ENCODE results near the gene RERG. TPM values are rescaled to one million over a fixed set of nuclear protein-coding genes. Genes with fewer than 3 reads are reported as not detected.

Gene RERG
- total RNA-seq, 1 experiment from 2014 or later, result not detected

DNA sequence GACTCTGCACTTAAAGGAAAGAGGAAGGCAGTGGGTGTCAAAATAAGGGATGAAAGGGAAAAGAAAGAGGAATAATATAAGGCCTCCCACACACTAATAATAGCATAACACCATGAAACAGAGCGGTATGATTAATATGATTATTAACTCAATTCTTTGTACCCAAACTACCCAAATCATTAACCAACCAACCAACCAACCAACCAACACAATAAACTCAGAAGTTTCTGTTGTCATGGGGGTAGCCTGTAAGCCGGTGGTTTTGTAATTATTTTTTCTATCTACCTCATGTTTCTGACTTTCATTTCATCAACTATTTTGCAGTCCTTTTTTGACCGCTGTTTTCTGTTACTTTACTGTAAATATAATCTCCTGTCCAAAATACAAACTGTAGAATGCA is 105.8 kb downstream of the RERG start:
- no TSS peak for BruUV-seq (replicated peaks)
- ChIA-PET POLR2A (no interaction called here), CTCF (no interaction called here)
- Mint-ChIP-seq H3K9me3 (ENCODE audit: unreplicated experiment) (no peaks in the 10 kb centered on the region), H3K36me3 (ENCODE audit: insufficient read depth, unreplicated experiment) (no peaks in the 10 kb centered on the region), H3K4me3 (ENCODE audit: unreplicated experiment) (no peak overlapping the region), H3K4me1 (ENCODE audit: low read depth, unreplicated experiment) (no peaks in the 10 kb centered on the region), H3K27me3 (ENCODE audit: insufficient read depth, unreplicated experiment) (peaks cover 24% of the 10 kb centered on the region), H3K27ac (ENCODE audit: unreplicated experiment) (no peak overlapping the region)
- no peaks in the 10 kb centered on the region for H3K9me3 ChIP-seq
- H3K4me3 ChIP-seq (ENCODE audit: low read depth, low read length), result no peak overlapping the region
- no peaks in the 10 kb centered on the region for H3K27me3 ChIP-seq (replicated peaks; ENCODE audit: control insufficient read depth, insufficient read depth, low read length)
- intact Hi-C loops (cut with micrococcal nuclease; ENCODE audit: unreplicated experiment), result no loop called here
- no peaks in the 10 kb centered on the region for H3K36me3 ChIP-seq (ENCODE audit: control insufficient read depth, insufficient read depth, low read length)
- H3K4me1 ChIP-seq, result no peaks in the 10 kb centered on the region
- TF ChIP-seq, protein P1, sequence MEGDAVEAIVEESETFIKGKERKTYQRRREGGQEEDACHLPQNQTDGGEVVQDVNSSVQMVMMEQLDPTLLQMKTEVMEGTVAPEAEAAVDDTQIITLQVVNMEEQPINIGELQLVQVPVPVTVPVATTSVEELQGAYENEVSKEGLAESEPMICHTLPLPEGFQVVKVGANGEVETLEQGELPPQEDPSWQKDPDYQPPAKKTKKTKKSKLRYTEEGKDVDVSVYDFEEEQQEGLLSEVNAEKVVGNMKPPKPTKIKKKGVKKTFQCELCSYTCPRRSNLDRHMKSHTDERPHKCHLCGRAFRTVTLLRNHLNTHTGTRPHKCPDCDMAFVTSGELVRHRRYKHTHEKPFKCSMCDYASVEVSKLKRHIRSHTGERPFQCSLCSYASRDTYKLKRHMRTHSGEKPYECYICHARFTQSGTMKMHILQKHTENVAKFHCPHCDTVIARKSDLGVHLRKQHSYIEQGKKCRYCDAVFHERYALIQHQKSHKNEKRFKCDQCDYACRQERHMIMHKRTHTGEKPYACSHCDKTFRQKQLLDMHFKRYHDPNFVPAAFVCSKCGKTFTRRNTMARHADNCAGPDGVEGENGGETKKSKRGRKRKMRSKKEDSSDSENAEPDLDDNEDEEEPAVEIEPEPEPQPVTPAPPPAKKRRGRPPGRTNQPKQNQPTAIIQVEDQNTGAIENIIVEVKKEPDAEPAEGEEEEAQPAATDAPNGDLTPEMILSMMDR (IDR thresholded peaks at IDR 0.05; ENCODE audit: insufficient read depth in 1 of 2, low read depth in 1 of 2, low read length in 1 of 2, severe bottlenecking in 1 of 2, unreplicated experiment in 1 of 2), result no peak
- no peak for DNase-seq

GRCh38 chr12:15114501-15114900 is 106.7 kb downstream of the RERG start:
- no peak for DNase-seq
- H3K9me3 Mint-ChIP-seq (ENCODE audit: unreplicated experiment), result no peaks in the 10 kb centered on the region
- no peaks in the 10 kb centered on the region for H3K36me3 Mint-ChIP-seq (ENCODE audit: insufficient read depth, unreplicated experiment)
- TF ChIP-seq, protein P1 (IDR thresholded peaks at IDR 0.05; ENCODE audit: insufficient read depth in 1 of 2, low read depth in 1 of 2, low read length in 1 of 2, severe bottlenecking in 1 of 2, unreplicated experiment in 1 of 2), result no peak
- CTCF ChIA-PET, result no interaction called here
- no TSS peak for BruUV-seq (replicated peaks)
- Histone ChIP-seq H3K4me3 (ENCODE audit: low read depth, low read length) (no peak overlapping the region), H3K9me3 (no peaks in the 10 kb centered on the region), H3K4me1 (no peaks in the 10 kb centered on the region), H3K27me3 (replicated peaks; ENCODE audit: control insufficient read depth, insufficient read depth, low read length) (no peaks in the 10 kb centered on the region), H3K36me3 (ENCODE audit: control insufficient read depth, insufficient read depth, low read length) (no peaks in the 10 kb centered on the region)
- H3K4me3 Mint-ChIP-seq (ENCODE audit: unreplicated experiment), result no peak overlapping the region
- POLR2A ChIA-PET, result no interaction called here
- H3K27ac Mint-ChIP-seq (ENCODE audit: unreplicated experiment), result no peak overlapping the region
- H3K27me3 Mint-ChIP-seq (ENCODE audit: insufficient read depth, unreplicated experiment), result peaks cover 24% of the 10 kb centered on the region
- intact Hi-C loops (cut with micrococcal nuclease; ENCODE audit: unreplicated experiment), result no loop called here
- H3K4me1 Mint-ChIP-seq (ENCODE audit: low read depth, unreplicated experiment), result no peaks in the 10 kb centered on the region

DNA sequence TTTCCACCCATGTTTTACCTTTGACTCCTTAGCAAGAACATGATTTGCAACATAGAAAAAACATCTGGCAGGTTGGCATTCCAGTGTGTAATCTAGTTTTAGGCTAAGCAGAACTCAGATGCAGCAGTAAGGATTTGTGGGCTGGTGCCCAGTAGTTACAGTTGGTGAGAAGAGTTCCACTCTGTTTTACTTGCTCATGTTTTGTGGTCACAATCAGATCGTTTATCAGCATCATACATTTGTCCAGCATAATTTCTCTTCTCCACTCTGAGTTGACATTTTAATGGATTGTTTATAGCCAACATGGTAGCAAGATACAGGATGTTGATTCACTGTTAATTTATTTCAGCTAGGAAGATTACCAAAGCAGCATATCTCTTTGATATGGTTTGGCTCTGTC is 128.4 kb downstream of the RERG start:
- Mint-ChIP-seq H3K4me3 (ENCODE audit: unreplicated experiment) (no peak overlapping the region), H3K4me1 (ENCODE audit: low read depth, unreplicated experiment) (no peaks in the 10 kb centered on the region), H3K27ac (ENCODE audit: unreplicated experiment) (no peak overlapping the region), H3K36me3 (ENCODE audit: insufficient read depth, unreplicated experiment) (no peaks in the 10 kb centered on the region), H3K9me3 (ENCODE audit: unreplicated experiment) (no peaks in the 10 kb centered on the region), H3K27me3 (ENCODE audit: insufficient read depth, unreplicated experiment) (peaks cover 19% of the 10 kb centered on the region)
- TF ChIP-seq, protein P1 (IDR thresholded peaks at IDR 0.05; ENCODE audit: insufficient read depth in 1 of 2, low read depth in 1 of 2, low read length in 1 of 2, severe bottlenecking in 1 of 2, unreplicated experiment in 1 of 2), result no peak
- no peaks in the 10 kb centered on the region for H3K4me1 ChIP-seq
- no peaks in the 10 kb centered on the region for H3K36me3 ChIP-seq (ENCODE audit: control insufficient read depth, insufficient read depth, low read length)
- no peak overlapping the region for H3K4me3 ChIP-seq (ENCODE audit: low read depth, low read length)
- intact Hi-C loops (cut with micrococcal nuclease; ENCODE audit: unreplicated experiment), result no loop called here
- ChIA-PET POLR2A (no interaction called here), CTCF (interaction anchor here (0.6 kb wide), 1 partner anchor 319 kb away, joined by 3 read pairs; a partner anchor contains a TSS)
- no TSS peak for BruUV-seq (replicated peaks)
- no peaks in the 10 kb centered on the region for H3K27me3 ChIP-seq (replicated peaks; ENCODE audit: control insufficient read depth, insufficient read depth, low read length)
- H3K9me3 ChIP-seq, result no peaks in the 10 kb centered on the region
- DNase-seq, result no peak

Data from Caco-2 (cell line).